Hematopoietic multipotent progenitor cell treated with erythropoietin and hydrocortisone succinate and interleukin-3 and kit ligand, for 6 days (in vitro differentiated cells): ENCODE measurements around the gene MMRN1.
A peak's percentile ranks its signal among the peaks of the same experiment; 100 is the strongest.

Experiments
- DNase-seq: peaks from one replicate; pipeline ENCODE4 v3.0.0-alpha.2; 2015

MMRN1 gene, protein sequence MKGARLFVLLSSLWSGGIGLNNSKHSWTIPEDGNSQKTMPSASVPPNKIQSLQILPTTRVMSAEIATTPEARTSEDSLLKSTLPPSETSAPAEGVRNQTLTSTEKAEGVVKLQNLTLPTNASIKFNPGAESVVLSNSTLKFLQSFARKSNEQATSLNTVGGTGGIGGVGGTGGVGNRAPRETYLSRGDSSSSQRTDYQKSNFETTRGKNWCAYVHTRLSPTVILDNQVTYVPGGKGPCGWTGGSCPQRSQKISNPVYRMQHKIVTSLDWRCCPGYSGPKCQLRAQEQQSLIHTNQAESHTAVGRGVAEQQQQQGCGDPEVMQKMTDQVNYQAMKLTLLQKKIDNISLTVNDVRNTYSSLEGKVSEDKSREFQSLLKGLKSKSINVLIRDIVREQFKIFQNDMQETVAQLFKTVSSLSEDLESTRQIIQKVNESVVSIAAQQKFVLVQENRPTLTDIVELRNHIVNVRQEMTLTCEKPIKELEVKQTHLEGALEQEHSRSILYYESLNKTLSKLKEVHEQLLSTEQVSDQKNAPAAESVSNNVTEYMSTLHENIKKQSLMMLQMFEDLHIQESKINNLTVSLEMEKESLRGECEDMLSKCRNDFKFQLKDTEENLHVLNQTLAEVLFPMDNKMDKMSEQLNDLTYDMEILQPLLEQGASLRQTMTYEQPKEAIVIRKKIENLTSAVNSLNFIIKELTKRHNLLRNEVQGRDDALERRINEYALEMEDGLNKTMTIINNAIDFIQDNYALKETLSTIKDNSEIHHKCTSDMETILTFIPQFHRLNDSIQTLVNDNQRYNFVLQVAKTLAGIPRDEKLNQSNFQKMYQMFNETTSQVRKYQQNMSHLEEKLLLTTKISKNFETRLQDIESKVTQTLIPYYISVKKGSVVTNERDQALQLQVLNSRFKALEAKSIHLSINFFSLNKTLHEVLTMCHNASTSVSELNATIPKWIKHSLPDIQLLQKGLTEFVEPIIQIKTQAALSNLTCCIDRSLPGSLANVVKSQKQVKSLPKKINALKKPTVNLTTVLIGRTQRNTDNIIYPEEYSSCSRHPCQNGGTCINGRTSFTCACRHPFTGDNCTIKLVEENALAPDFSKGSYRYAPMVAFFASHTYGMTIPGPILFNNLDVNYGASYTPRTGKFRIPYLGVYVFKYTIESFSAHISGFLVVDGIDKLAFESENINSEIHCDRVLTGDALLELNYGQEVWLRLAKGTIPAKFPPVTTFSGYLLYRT

DNA sequence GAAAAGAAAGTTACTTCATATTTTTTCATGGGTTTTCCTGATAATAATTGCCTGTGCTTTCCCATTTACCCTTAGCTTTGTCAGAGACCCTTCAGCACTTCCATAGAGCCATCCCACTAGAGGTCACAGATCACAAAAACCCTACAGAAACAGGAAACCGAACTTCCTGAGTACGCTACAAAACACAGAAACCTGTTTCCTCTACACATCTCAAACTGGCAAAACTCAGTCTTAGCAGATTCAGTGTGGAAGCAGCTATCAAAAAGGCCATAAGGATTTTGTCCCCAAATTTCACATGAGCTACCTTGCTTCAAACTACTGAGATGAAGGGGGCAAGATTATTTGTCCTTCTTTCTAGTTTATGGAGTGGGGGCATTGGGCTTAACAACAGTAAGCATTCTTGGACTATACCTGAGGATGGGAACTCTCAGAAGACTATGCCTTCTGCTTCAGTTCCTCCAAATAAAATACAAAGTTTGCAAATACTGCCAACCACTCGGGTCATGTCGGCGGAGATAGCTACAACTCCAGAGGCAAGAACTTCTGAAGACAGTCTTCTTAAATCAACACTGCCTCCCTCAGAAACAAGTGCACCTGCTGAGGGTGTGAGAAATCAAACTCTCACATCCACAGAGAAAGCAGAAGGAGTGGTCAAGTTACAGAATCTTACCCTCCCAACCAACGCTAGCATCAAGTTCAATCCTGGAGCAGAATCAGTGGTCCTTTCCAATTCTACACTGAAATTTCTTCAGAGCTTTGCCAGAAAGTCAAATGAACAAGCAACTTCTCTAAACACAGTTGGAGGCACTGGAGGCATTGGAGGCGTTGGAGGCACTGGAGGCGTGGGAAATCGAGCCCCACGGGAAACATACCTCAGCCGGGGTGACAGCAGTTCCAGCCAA lies at the start of gene MMRN1:
Gene MMRN1 (plus strand): TSS at position 206 of the 902 bp plus-strand sequence. CDS start 118 bp downstream, at position 324.
- DNase-seq: peak; percentile 57

- DNase-seq: no peak
These were observed 46.9 kb upstream of the MMRN1 start for GRCh38 chr4:89847571-89848325.

GRCh38 chr4:89855236-89855635 lies 39.4 kb upstream of the MMRN1 start:
- peak; percentile 51 for DNase-seq

- no peak for DNase-seq
These were observed 33.7 kb upstream of the MMRN1 start for GRCh38 chr4:89860971-89861370.

DNA sequence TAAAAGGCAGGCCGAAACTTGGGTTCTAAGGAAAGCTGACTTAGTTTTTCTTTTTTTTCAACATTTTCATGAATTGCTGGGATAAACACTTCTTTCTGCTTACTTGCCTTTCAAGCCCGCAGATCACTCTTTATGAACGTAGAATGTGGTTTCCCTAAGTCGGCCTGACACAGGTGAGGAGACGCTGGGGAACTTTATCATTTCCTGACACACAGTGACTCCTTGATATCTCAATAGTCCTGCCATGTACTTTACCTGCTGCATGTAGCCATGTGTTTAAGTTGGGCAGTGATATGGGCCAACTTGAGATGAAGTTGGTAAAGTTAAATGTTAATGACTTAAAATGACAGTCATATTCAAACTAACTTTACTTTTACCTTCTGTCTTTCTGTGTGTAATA lies 31.1 kb upstream of the MMRN1 start:
- peak; percentile 76 for DNase-seq

DNA sequence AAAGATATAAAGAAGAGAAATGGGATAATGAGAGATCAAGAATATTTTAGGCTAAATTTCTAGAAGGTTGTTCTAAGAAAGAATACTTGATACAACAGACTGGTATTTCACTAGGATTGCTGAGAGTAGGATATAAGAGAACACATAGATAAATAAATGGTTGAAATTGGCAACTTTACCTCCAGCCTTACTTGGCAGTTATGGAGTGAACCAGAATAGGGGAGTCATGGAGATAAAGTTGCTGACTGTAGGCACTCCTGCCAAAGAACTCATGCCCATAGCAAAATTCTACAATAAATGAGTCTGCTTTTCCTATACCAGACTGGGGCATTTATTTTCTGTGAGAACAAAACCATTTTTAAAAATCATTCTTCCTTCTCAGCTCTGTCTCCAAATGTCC lies 26.4 kb upstream of the MMRN1 start:
- no peak for DNase-seq

DNA sequence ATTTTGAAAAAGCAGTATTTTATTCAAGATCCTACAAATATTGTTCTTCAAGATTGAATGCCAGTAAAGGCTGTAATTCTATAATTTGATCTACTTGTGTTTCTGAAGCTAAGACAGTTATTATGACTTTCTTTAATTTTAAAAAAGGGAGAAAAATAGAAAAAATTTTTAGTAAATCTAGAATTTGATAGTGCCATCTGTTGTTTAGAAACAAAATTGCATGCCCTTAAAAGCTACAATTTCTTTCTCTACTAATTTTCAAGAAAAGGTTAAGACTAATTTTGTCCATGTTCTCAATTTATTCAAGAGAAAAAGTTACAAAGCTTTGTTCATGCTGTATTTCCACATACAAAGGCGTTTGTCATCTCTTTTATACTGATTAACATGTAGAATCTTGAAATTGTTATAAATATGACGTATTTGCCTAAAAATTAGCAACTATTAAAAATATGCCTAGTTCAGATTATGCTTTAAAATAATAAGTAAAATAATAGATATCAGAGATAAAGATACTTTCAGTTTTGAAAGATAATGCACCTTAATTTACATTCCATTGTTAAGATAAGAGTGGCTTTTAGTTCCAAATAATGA lies 25.6 kb upstream of the MMRN1 start:
- DNase-seq: peak; percentile 57

DNA sequence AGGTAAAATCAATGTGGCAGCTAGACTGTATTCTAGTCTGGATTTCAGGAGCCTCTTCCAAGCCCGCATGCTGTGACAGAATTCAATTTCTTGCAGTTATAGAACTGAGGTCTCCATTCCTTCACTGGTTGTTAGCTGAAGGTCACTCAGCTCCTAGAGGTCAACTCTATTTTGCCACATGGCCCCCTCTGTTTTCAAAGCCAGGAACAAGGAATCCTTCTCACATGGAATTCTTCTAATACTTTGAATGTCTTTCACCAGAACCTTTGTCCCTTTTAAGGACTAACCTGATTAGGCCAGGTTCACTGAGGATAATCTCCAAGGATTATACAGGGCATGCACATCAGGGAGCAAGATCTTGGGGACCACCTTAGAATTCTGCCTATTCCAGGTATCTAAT lies 23.4 kb upstream of the MMRN1 start:
- DNase-seq: no peak

GRCh38 chr4:89876548-89876947 lies 18.1 kb upstream of the MMRN1 start:
- DNase-seq: no peak

DNA sequence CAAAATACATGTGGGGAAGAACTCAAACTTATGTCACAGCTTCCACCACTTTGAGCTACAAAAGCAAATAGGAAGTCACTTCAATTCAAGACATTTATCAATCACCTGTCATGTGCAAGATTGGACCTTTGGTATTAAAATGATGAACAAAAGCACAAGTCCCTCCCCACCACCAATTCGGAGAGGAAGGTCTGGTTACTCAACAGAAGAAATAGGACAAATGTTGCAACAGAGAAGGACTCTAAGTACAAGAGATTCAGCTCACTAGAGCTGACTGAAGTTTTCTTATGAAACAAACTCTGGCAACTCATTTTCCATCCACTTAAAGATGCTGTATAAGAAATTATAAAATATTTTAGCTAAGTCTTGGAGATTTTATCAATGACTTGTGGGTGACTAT lies 16.0 kb upstream of the MMRN1 start:
- DNase-seq: no peak

DNA sequence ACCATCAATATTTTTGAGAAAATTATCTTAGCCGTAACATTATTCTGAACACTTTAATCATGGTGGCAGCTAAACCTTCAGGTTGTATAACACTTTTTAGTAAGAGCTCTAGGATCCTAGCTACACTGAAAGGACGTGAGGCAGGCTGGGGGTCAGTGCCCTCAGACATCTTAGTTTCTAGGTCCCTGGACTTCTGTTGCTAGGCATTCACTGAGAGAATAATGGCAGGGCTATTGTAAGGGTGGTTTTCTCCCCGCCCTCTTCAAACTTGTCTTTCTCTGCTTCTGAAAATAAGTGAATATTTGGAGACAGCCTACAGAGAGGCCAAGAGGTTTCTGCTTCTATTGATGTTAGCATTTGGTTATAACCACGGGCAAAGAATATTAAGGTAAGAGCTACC lies 15.4 kb upstream of the MMRN1 start:
- no peak for DNase-seq

DNA sequence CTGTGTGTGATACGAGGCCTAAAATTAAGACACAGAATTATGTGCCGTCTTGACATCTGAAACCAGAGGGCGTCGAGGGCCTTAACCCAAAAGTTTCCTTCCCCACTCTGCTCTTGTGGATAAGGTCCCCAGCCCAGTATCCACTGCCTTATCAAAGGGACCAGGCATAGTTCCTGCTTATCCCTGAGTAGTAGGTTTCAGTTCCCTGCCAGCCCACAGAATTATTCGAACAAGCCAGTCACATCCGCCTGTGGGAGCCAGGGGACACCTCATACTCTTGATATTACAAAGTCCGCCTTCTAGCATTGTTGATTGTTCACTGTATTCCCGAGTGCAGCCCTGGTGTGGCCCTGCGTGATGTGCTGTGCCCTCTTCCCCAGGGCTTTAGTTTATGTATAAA lies 5.4 kb upstream of the MMRN1 start:
- DNase-seq: peak; percentile 99

- no peak for DNase-seq
These were observed 3.2 kb downstream of the MMRN1 start for GRCh38 chr4:89897867-89898266.

DNA sequence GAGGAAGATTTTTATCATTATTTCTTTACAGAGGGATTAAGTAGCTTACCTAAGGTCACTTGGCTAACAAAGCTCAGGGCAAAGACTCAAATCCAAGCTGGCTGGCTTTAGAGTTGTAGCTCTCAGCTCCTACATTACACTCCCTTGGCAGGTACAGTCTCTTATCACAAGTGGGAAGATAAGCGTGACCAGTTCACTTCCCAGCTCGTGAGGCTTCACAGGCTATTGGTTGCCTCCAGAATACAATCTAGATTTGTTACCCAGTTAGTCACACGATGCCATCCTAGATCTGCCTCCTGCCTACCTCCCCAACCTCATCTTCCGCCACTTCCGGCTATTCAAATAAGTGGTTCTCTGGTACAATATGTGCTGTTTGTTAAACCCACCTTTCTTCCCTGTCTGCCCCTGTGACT lies 3.7 kb downstream of the MMRN1 start:
- DNase-seq: peak; percentile 48

DNA sequence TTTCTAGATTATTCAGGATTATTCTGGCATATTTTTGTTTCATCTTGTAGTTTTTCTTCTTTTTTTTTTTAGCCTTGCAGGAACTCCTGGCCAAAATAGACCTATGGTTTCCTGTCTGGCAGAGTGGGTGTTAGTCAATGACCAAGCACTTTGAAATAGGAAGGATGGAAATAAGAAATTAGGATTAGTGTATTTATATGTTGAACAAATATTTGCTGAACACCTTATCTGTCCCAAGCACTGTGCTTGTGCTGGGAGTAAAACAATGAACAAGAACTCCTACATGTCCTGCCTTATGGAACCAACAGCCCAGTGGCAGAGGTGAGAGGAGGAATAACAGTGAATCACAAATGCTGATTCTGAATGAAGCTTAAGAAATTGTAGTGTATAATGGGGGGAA lies 4.5 kb downstream of the MMRN1 start:
- DNase-seq: peak; percentile 43

DNA sequence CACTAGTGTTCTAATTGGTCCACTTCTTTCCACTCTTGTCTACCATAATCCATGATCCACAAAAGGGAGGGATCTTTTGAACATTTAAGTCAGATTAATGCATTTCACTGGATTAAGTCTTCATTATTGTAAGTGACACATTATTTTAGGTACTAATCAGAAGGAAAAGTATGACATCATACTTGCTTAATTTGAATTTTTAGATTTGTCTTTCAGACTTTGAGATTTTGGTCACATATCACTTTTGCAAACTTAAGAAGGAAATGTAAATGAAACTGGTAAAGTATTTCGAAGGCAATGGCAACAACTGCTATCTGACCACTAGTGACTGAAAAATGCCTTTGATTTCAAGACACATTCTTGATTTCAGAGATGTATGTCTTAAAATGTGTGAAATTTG lies 5.2 kb downstream of the MMRN1 start:
- no peak for DNase-seq

- DNase-seq: peak; percentile 93
These were observed 7.3 kb downstream of the MMRN1 start for GRCh38 chr4:89901808-89902431.

GRCh38 chr4:89904524-89904923 lies 9.9 kb downstream of the MMRN1 start:
- DNase-seq: no peak

DNA sequence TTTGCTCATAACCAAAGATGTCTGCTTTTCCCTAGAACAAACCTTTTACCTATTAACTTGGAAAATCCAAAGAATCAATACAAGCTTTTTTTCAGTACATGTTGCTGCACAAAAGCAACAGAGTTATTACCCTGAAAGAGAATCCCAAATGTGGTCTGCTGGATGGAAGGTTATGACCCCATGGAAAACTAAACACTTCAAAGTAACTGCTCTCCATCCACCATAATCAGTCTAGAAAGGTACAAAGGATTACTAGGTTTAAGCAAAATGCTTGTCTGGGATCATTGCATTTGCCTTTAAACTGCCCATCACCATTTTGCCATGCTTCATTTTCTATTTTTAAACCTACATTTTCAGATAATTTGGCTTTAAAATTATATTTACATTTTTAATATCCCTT lies 11.7 kb downstream of the MMRN1 start:
- no peak for DNase-seq

DNA sequence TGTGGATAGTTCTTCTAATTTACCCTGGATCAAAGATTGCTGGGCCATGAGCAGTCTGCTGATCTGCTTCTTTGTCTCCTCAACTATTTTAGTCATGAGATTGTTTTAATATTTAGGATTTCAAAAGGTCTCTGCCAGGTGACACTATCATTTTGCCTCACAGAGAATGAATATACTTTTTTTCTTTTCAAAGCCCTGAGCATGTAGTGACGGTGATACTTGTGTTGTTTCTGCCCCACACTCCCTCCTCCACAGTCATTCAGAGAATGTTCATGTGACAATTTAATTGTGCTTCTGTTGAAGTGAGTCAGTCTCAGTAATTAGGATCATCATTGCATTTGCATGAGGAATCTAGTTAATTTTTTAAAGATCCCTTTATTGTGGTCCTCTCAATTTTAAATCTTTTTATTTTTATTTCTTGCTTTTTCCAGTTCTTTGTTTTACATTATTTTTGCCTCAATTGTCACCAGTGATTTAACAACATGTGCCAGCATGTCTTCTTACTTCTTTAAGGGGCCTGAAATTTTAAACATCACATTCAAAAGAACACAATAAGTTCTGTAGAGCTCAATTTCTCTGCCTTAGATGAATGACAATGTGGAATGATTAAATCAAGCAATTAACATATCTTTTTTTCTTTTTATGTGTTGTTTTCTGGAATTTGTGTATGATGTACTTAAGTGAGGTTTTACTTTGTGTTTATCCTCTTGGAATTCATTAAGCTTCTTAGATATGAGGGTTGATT lies 12.3 kb downstream of the MMRN1 start:
- DNase-seq: no peak
